ENCODE results near the gene IGSF8.

The IGSF8 gene

DNA sequence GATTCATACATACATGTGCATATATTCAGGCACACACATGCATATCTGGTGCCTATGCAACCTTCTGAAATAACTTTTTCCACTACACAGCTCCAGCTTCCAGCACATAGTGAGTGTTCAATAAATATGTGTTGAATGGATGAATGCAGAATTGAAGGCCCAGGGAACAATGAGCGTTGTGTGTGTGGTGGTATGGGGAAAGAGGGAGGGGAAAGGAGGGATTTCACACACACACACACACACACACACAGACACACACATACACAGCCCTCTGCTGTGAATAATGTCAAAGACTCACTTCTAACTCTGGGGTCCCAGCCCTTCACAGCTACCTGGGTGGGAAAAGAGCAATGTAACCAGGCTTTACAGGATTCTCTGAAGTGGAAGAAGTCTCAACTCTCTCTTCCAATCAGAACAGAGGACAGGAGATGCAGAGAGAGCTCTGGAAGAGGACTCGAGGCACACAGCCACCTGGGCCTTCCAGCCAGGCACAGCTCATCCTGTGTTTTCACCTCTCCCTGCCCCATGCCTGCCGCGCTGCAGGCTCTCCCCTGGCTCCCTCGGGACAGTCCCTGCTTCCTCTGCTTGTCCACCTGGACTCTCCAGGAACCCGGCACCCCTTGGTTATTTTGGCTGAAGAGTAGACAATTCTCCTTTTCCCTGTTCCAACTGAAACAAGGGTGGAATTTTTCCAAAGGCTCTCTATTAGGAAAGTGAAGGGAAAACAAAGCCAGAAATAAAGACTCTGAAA is 5.4 kb upstream of the IGSF8 start:
- no peak for DNase-seq

- no peak for DNase-seq
These were observed 3.5 kb upstream of the IGSF8 start for GRCh38 chr1:160101717-160102522.

- peak; percentile 35 to 67 (median 59) for DNase-seq
These were observed 2.8 kb upstream of the IGSF8 start for GRCh38 chr1:160101037-160101716.

DNA sequence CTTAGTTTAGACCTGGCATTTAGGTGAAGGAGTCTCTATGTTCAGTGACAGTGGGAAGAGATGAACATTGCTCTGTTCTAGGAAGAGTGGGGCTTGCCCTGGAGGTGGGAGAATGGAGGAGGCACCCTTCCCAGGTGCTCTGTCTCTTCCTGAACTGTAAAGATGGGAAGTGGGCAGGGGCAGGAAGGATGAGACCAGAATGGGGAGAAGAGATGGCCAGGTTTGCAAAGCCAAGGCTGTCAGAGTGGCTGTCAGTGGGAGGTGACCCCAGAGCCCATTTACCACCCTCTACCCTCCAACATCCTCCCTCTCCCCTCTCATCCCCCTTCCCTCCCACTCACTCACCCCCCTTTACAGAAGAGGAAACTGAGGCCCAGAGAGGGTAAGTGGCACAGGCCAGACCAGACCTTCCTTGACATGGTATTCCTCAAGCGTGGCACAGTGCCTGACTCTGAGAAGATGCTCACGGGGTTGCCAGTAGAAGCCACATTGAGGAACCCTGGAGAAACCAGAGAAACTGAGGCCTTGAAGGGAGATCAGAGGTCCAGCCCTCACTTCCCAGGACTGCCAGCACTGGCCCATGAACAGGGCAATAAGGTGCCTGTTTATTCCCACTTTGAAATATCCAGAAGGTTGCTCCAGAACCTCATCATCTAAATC is 1.4 kb upstream of the IGSF8 start:
- DNase-seq = no peak

- DNase-seq = peak; percentile 94 to 98 (median 98)
These were observed 588 bp upstream of the IGSF8 start for GRCh38 chr1:160098852-160099561.

DNA sequence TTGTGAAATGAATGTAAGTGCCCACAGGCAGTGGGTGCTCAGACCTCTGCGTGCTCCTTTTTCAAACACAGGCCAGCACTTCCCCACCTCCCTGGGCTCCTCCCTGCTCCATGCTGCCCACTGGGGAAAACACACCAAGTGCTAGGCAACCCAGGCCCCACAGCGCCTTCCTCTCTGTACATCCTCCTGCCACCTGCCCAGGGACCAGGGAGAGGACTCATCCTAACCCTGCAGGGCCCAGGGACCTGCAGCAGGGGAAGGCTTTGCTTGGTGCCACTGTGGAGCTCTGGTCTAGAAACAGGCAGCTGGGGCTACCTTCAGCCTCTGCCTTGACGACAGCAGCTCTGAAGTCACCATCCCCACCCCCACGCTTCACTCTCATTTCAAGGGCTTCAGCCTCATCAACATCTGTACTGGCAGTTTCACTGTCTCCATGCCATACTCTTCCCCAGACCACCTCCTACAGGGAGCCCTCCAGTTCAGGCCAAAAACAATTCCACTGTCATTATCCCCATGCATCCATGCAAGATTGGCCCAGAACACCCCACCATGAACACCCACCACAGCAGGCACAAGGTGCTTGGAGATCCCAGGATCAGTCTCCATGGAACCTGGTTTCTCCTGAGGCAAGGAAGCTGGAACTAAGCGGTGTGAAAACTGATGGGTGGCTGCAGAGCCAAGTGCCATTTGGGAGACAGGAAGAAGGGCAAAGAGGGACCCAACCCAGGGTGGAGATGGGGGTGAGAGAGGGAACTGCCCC is 1.1 kb downstream of the IGSF8 start:
- peak in 1 of 5 donors; percentile 22 for DNase-seq

DNA sequence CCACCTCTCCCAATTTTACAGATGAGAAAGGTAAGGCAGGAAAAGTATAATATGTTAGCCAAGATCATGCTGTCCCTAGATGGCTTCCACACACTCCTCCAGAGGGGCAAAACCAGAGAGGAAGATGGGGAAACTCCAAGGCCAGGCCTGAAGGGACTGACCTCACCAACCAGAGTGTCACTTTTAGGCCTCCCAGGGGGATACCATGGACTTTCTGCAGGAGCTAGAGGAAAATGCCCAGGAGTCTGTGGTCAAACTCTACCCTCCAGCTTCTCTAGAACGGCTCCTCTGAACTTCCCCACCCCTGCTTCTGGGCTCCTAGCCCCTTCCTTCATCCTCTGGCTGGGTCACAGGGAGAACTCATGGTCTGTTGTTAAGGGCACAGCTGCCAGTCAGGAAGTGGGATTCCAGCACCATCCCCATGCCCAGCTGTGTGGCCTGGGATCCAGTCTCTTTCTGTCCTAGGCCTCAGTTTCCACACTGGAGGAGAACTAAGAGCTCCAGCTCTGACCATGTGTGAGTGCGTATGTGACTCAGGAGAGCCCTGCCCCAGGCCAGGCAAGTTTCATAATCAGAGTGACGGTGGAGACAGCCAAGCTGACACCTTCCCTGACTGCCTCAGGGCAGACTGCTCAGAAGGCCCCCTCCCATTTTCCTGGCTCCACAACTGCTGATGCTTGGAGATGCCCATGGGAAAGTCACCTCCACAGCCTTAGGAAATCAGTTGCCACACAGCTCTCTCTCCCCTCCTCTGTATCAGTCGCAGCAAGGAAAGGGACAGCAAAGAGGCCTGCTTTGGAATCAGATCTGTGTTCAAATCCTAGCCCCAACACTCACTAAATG is 1.9 kb downstream of the IGSF8 start:
- DNase-seq = no peak

DNA sequence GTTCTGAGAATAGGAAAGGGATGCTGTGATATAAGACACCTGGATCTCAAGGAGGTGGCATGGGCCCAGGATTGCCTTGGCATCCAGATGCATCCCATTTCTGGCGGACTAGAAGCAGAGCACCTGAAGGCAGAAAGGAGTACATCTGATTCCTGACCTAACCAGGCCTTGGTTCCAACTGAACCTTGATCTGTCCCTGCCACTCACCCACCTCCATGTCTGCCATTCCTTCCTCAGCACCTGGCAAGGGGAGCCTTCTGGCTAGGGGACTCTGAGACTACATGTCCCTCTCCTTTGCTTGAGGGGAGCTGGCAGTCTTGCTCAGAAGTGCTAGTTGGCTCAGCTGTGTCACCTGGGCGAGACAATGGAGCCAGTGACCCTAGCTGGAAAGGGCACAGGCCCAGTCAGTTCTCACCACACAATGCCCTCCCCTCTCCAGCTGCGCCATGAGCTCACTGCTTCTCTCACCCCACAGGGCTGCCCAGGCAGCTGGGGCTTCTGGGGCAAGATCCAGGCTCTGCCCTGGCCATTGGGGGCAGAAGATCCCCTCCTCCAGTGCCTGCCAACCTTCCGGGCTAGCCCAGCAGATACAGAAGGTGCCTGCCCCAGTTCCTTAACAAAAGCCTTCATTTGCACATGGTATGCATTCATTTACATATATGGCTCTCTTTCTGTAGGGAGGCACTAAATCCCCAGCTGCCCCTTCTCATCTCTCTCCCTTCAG is 2.9 kb downstream of the IGSF8 start:
- no peak for DNase-seq

DNA sequence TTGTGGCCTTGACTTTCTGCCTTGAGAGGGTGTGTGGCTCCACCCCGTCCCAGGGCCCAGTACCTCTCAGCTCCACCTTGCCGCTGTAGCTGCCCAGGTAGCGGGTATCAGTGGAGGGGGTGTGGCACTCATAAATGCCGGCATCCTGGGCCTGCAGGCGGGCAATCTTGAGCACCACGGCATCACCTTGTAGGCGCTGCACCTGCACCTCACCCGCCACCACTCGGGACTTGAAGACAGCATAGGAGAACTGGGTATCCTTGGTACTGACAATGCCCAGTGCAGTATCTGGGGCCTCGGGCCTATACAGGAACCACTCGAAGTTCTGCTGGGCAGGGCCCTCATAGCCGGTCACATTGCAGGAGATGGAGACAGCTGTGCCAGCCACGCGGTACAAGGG is 3.6 kb downstream of the IGSF8 start:
- DNase-seq = no peak

DNA sequence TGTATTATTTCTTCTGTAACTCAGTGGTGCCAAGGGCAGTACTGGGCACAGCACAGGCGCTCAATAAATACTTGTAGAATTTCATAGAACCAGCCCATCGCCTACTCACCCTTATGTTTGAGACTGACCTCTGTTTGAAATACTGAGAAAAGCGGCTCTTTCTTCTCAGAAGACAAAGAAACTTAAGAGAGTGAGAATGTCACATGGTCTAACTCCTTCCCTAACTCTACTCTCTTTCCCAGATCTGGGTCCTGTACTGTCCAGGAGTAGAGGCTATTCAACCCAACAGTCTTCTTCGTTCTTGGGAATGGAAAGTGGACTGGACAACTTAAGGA is 4.2 kb downstream of the IGSF8 start:
- no peak for DNase-seq

DNA sequence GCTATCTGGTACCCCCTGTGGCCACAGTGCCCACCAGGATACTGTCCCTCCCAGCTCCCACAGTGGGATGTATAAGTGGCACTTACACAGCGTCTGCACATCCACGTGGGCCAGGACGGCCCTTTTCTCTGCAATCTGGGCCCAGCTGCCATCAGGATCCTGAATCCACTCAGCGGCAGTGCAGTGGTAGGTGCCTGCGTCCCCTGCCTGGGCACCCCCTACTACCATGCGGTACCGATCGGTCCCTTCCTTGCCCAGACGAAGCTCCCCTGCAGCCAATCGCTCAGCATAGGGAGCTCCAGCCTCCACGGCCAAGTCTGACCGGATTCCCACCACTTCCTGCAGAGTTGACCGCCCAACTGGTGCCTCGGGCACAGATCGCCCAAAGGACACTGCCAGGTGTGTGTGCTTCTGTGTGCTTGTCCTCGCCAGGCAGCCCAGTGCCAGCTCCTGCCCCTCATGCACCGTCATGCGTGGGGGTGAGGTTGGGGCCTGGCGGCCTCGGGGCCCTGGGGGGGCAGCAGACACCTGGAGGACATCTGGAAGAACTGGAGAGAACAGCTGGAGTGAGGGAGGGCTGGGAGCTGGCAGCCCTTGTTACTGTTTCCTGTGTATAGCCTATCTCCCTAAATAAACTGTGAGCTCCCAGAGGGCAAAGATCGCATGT is 4.7 kb downstream of the IGSF8 start:
- no peak for DNase-seq

DNA sequence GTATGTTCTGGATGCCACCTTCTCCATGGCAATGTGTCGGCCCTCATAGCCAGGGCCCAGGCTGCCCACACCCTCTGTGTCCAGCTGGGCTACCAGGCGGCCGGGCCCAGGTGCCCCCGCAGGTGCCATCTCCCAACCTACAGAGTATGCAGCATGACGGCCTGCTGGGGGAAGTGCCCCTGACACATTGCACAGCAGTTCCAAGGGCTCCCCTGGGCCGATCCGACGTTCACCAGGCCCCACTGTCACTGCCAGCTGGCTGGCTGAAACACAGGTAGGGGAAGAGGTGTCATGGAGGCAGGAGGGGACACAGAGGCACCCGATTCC is 5.4 kb downstream of the IGSF8 start:
- DNase-seq = no peak

GRCh38 chr1:160092366-160093068 is 5.9 kb downstream of the IGSF8 start:
- DNase-seq = no peak

GRCh38 chr1:160091666-160092223 is 6.7 kb downstream of the IGSF8 start:
- DNase-seq = no peak

GRCh38 chr1:160090760-160091159 is 7.7 kb downstream of the IGSF8 start:
- DNase-seq = no peak

- DNase-seq = no peak
These were observed 8.5 kb downstream of the IGSF8 start for GRCh38 chr1:160089883-160090282.

- DNase-seq = no peak
These were observed 11.2 kb downstream of the IGSF8 start for GRCh38 chr1:160087118-160087662.

- no peak for DNase-seq
These were observed 11.9 kb downstream of the IGSF8 start for GRCh38 chr1:160086456-160086892.

Measured in T-helper 1 cell (primary cell).